ENCODE data around the gene TAF6. TPM values are rescaled to one million over a fixed set of nuclear protein-coding genes. Genes with fewer than 3 reads are reported as not detected.
A peak's percentile ranks its signal among the peaks of the same experiment; 100 is the strongest.

TAF6 gene
- total RNA-seq, 1 donor from 2014 or later: 31.9 TPM

GRCh38 chr7:100087055-100087750 lies 32.0 kb downstream of the TAF6 start:
- ATAC-seq (no peak), DNase-seq (no peak)
- intact Hi-C loops (cut with micrococcal nuclease): no loop called here

- no peak for ATAC-seq
- intact Hi-C loops (cut with micrococcal nuclease): no loop called here
- DNase-seq: no peak
These were observed 33.6 kb downstream of the TAF6 start for GRCh38 chr7:100085515-100085914.

GRCh38 chr7:100082978-100083377 lies 36.2 kb downstream of the TAF6 start:
- intact Hi-C loops (cut with micrococcal nuclease): no loop called here
- no peak for ATAC-seq
- no peak for DNase-seq

GRCh38 chr7:100081535-100082102 lies 37.5 kb downstream of the TAF6 start, which contains the start of gene ZNF3:
ZNF3 (minus strand) TSS chr7:100081723; CDS start chr7:100077357, 4,366 bp downstream.
- intact Hi-C loops (cut with micrococcal nuclease): no loop called here
- DNase-seq (peak; percentile 99), ATAC-seq (peak; percentile 96)

GRCh38 chr7:100080907-100081534 lies 38.1 kb downstream of the TAF6 start:
- DNase-seq (no peak), ATAC-seq (no peak)
- intact Hi-C loops (cut with micrococcal nuclease): no loop called here

GRCh38 chr7:100079024-100079560 lies 40.1 kb downstream of the TAF6 start:
- intact Hi-C loops (cut with micrococcal nuclease): no loop called here
- ATAC-seq: no peak

GRCh38 chr7:100077205-100077604 lies 42.0 kb downstream of the TAF6 start:
- intact Hi-C loops (cut with micrococcal nuclease): no loop called here
- DNase-seq (no peak), ATAC-seq (no peak)

More at GRCh38 chr7:100079024-100079560, 40.1 kb downstream of the TAF6 start:
- no peak for DNase-seq

- ATAC-seq: no peak
- no peak for DNase-seq
- intact Hi-C loops (cut with micrococcal nuclease): no loop called here
These were observed 43.7 kb downstream of the TAF6 start for GRCh38 chr7:100075418-100075817.

GRCh38 chr7:100074841-100075240 lies 44.3 kb downstream of the TAF6 start:
- no peak for DNase-seq
- intact Hi-C loops (cut with micrococcal nuclease): no loop called here
- ATAC-seq: no peak

- intact Hi-C loops (cut with micrococcal nuclease): no loop called here
- no peak for DNase-seq
- ATAC-seq: no peak
These were observed 46.7 kb downstream of the TAF6 start for GRCh38 chr7:100072462-100072861.

GRCh38 chr7:100071018-100071723 lies 48.0 kb downstream of the TAF6 start:
- DNase-seq (no peak), ATAC-seq (no peak)

GRCh38 chr7:100069991-100070390 lies 49.2 kb downstream of the TAF6 start:
- intact Hi-C loops (cut with micrococcal nuclease): no loop called here
- ATAC-seq: no peak
- no peak for DNase-seq

More at GRCh38 chr7:100071018-100071723, 48.0 kb downstream of the TAF6 start:
- intact Hi-C loops (cut with micrococcal nuclease): no loop called here

- DNase-seq (no peak), ATAC-seq (no peak)
- intact Hi-C loops (cut with micrococcal nuclease): no loop called here
These were observed 52.2 kb downstream of the TAF6 start for GRCh38 chr7:100066953-100067352.

- peak; percentile 83 for ATAC-seq
- intact Hi-C loops (cut with micrococcal nuclease): no loop called here
- DNase-seq: no peak
These were observed 53.5 kb downstream of the TAF6 start for GRCh38 chr7:100065452-100066186.

- intact Hi-C loops (cut with micrococcal nuclease): no loop called here
- no peak for ATAC-seq
- DNase-seq: no peak
These were observed 55.0 kb downstream of the TAF6 start for GRCh38 chr7:100064162-100064561.

GRCh38 chr7:100063376-100063775 lies 55.8 kb downstream of the TAF6 start:
- DNase-seq (no peak), ATAC-seq (no peak)
- intact Hi-C loops (cut with micrococcal nuclease): no loop called here

GRCh38 chr7:100061518-100062193 lies 57.5 kb downstream of the TAF6 start:
- DNase-seq (no peak), ATAC-seq (no peak)
- intact Hi-C loops (cut with micrococcal nuclease): no loop called here

GRCh38 chr7:100059251-100059739 lies 59.9 kb downstream of the TAF6 start:
- ATAC-seq (no peak), DNase-seq (no peak)
- intact Hi-C loops (cut with micrococcal nuclease): no loop called here
